ENCODE measurements around the gene ANKS6. TPM values are rescaled to one million over a fixed set of nuclear protein-coding genes. Genes with fewer than 3 reads are reported as not detected.

Gene ANKS6
- total RNA-seq, 6 donors from 2014 or later, result 25.6 to 56.2 (median 34.2) TPM

DNA sequence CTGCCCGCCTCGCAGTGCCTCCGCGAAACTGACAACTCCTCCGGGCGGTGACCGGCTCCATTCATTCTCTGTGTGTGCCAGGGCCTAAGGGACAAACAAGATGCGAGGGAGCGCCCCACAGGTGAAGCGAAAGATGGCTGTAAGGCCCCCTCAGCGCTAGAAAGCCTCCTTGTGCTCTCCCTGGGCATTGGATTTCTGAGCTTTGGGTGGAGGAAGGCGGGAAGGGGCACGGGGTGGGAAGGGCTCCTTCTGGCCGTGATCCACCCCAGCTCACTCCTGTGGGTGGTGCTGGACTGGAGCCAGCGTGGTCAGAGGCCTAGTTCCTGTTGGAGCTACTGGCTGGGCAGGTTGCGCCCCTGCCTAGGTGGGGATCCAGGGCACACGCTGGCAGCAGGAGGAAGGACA, 12.1 kb upstream of the ANKS6 start:
- peak; percentile 16 to 74 for ATAC-seq (ENCODE audit: low FRiP score in 2 of 2)
- 20 to 29% methylated on average over 9 to 15 of the region's 17 CpGs for WGBS, 2 donors

GRCh38 chr9:98807814-98808195, 11.4 kb upstream of the ANKS6 start:
- H3K36me3 ChIP-seq, result no peaks in the 10 kb centered on the region
- H3K9me3 ChIP-seq, result no peaks in the 10 kb centered on the region
- peaks cover 10 to 36% (median 14%) of the 10 kb centered on the region in 4 donors for H3K4me1 ChIP-seq
- peaks cover 0 to 6% (median 0%) of the 10 kb centered on the region in 4 donors for H3K27me3 ChIP-seq
- TF ChIP-seq, protein P1, sequence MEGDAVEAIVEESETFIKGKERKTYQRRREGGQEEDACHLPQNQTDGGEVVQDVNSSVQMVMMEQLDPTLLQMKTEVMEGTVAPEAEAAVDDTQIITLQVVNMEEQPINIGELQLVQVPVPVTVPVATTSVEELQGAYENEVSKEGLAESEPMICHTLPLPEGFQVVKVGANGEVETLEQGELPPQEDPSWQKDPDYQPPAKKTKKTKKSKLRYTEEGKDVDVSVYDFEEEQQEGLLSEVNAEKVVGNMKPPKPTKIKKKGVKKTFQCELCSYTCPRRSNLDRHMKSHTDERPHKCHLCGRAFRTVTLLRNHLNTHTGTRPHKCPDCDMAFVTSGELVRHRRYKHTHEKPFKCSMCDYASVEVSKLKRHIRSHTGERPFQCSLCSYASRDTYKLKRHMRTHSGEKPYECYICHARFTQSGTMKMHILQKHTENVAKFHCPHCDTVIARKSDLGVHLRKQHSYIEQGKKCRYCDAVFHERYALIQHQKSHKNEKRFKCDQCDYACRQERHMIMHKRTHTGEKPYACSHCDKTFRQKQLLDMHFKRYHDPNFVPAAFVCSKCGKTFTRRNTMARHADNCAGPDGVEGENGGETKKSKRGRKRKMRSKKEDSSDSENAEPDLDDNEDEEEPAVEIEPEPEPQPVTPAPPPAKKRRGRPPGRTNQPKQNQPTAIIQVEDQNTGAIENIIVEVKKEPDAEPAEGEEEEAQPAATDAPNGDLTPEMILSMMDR (IDR thresholded peaks at IDR 0.05), result no peak
- no peak for TF ChIP-seq POLR2A (IDR thresholded peaks at IDR 0.05)
- no peak for TF ChIP-seq POLR2AphosphoS5 (IDR thresholded peaks at IDR 0.05)
- TF ChIP-seq EP300 (IDR thresholded peaks at IDR 0.05), result no peak
- ATAC-seq (ENCODE audit: low FRiP score in 2 of 2), result no peak
- 1 to 2% methylated on average over 9 to 37 of the region's 46 CpGs for WGBS, 2 donors
- peak overlapping the region in 2 of 4 donors; percentile 28 to 49 for H3K27ac ChIP-seq
- H3K4me3 ChIP-seq, result peak overlapping the region; percentile 9 to 65 (median 58)
- no peak for DNase-seq

More for the DNA sequence above, 12.1 kb upstream of the ANKS6 start:
- peak overlapping the region in 3 of 4 donors; percentile 28 to 68 (median 49) for H3K27ac ChIP-seq
- peak; percentile 56 to 81 for DNase-seq
- H3K4me1 ChIP-seq, result peaks cover 10 to 36% (median 14%) of the 10 kb centered on the region in 4 donors
- H3K27me3 ChIP-seq, result peaks cover 0 to 6% (median 0%) of the 10 kb centered on the region in 4 donors
- H3K9me3 ChIP-seq, result no peaks in the 10 kb centered on the region
- H3K4me3 ChIP-seq, result peak overlapping the region in 3 of 4 donors; percentile 54 to 65 (median 62)
- H3K36me3 ChIP-seq, result no peaks in the 10 kb centered on the region
- TF ChIP-seq, protein P1 (IDR thresholded peaks at IDR 0.05), result no peak
- TF ChIP-seq POLR2A (IDR thresholded peaks at IDR 0.05) (peak in 1 of 4 donors; percentile 38), POLR2AphosphoS5 (IDR thresholded peaks at IDR 0.05) (peak in 1 of 2 donors; percentile 20), EP300 (IDR thresholded peaks at IDR 0.05) (no peak)

GRCh38 chr9:98807070-98807813, 10.9 kb upstream of the ANKS6 start, which contains the start of gene GALNT12:
Gene GALNT12 (plus strand): TSS chr9:98807670. CDS start chr9:98807699, 29 bp downstream.
- Histone ChIP-seq H3K27ac (peak within 1 kb of the TSS in 3 of 4 donors; percentile 28 to 68 (median 49)), H3K9me3 (no peaks in the 10 kb centered on the region), H3K4me1 (peaks cover 10 to 36% (median 14%) of the 10 kb centered on the region in 4 donors), H3K4me3 (peak within 1 kb of the TSS; percentile 9 to 65 (median 58)), H3K27me3 (peaks cover 0 to 6% (median 0%) of the 10 kb centered on the region in 4 donors), H3K36me3 (no peaks in the 10 kb centered on the region)
- ATAC-seq (ENCODE audit: low FRiP score in 2 of 2) (peak in 1 of 2 donors; percentile 56), DNase-seq (peak in 1 of 2 donors; percentile 92)
- 13 to 30% methylated on average over 15 to 38 of the region's 51 CpGs for WGBS, 2 donors
- TF ChIP-seq, protein P1 (IDR thresholded peaks at IDR 0.05), result peak in 1 of 6 experiments; percentile 6
- TF ChIP-seq POLR2A (IDR thresholded peaks at IDR 0.05), result peak in 1 of 4 donors; percentile 55
- TF ChIP-seq EP300 (IDR thresholded peaks at IDR 0.05), result no peak
- peak in 1 of 2 donors; percentile 9 for TF ChIP-seq POLR2AphosphoS5 (IDR thresholded peaks at IDR 0.05)

DNA sequence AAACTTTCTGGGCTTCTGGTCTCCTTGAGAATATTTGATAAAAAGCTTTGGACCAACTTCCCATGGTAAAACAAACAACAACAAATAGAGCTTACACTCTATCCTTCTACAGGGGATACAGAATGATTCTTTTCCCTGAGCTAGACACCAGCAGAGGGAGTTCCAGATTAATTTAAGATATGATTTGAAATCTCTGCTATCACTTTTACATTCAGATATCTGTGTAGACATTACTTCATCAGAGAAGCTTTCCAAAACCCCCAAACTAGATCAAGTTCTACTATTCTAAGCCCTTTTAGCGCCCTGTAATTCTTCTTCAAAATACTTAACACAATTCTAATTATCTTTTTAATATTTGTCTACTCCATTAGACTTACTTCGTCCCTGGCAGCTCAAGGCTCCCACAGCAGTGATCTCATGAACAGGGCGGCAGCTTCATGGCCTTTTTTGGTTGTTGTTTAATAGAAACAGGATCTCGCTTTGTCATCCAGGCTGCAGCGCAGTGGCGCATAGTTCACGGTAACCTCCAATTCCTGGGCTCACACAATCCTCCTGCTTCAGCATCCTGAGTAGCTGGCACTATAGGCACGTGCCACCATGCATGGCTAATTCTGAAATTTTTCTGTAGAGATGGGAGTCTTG, 10.2 kb upstream of the ANKS6 start:
- H3K27me3 ChIP-seq, result peaks cover 0 to 6% (median 0%) of the 10 kb centered on the region in 4 donors
- TF ChIP-seq POLR2AphosphoS5 (IDR thresholded peaks at IDR 0.05), result no peak
- TF ChIP-seq, protein P1 (IDR thresholded peaks at IDR 0.05), result peak in 1 of 6 experiments; percentile 13
- H3K36me3 ChIP-seq, result no peaks in the 10 kb centered on the region
- DNase-seq (no peak), ATAC-seq (ENCODE audit: low FRiP score in 2 of 2) (peak in 1 of 2 donors; percentile 56)
- no peak overlapping the region for H3K27ac ChIP-seq
- H3K4me3 ChIP-seq, result no peak overlapping the region
- peaks cover 10 to 36% (median 14%) of the 10 kb centered on the region in 4 donors for H3K4me1 ChIP-seq
- 76 to 85% methylated on average over 8 of the region's 8 CpGs for WGBS, 2 donors
- no peaks in the 10 kb centered on the region for H3K9me3 ChIP-seq

All from upper lobe of left lung (tissue), 6 donors.